Measurements from ENCODE around the gene RAB5A. TPM values are rescaled to one million over a fixed set of nuclear protein-coding genes. Genes with fewer than 3 reads are reported as not detected.
"Not testable (repeated sequence)": the region's sequence is repeated elsewhere in the genome, so short reads cannot be mapped to it uniquely, and the experiment has no call there.

RAB5A gene
- total RNA-seq, 3 donors from 2014 or later = 72.8 to 97.2 (median 82.9) TPM

DNA sequence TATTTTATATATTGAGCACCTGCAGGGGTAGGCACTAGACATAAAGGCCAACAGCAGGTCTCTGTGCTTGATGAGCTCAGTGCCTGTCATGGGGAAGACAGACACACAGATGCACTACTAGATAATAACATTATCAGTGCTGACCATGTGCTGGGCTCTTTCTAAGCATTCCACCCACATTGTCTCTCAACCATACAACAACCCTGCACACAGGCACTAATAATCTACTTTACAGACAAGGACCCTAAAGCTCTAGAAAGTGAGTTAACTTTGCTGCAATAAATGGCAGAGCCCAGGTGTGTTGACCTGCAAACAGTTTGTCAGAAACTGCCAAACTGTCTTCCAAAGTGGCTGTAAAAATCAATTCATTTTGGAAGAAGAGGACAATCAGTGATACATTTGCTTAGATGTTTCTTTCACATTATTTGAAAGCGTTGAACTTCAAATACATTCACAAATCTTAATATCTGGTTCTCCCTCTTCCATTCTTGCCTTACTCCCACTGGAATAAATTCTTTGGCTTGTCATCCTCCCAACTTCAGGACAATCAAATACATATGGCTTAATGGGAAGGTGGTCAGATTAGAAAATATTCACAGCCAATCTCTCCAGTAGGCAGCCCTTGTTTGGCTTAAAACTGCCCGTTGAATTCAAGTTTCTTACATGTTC, 76.2 kb downstream of the RAB5A start:
- no peaks in the 10 kb centered on the region for H3K27me3 ChIP-seq
- peaks cover 0 to 9% of the 10 kb centered on the region in 2 donors for H3K4me1 ChIP-seq
- DNase-seq (ENCODE audit: low spot score in 2 of 2) = no peak
- H3K4me3 ChIP-seq = no peak overlapping the region
- H3K27ac ChIP-seq = peak overlapping the region; percentile 73 to 81
- TF ChIP-seq POLR2AphosphoS5 (IDR thresholded peaks at IDR 0.05) = no peak
- no peak for TF ChIP-seq POLR2A (IDR thresholded peaks at IDR 0.05)
- TF ChIP-seq, protein P1, sequence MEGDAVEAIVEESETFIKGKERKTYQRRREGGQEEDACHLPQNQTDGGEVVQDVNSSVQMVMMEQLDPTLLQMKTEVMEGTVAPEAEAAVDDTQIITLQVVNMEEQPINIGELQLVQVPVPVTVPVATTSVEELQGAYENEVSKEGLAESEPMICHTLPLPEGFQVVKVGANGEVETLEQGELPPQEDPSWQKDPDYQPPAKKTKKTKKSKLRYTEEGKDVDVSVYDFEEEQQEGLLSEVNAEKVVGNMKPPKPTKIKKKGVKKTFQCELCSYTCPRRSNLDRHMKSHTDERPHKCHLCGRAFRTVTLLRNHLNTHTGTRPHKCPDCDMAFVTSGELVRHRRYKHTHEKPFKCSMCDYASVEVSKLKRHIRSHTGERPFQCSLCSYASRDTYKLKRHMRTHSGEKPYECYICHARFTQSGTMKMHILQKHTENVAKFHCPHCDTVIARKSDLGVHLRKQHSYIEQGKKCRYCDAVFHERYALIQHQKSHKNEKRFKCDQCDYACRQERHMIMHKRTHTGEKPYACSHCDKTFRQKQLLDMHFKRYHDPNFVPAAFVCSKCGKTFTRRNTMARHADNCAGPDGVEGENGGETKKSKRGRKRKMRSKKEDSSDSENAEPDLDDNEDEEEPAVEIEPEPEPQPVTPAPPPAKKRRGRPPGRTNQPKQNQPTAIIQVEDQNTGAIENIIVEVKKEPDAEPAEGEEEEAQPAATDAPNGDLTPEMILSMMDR (IDR thresholded peaks at IDR 0.05) = no peak
- intact Hi-C loops (cut with DNase I; ENCODE audit: low total_unique reads) = loop anchor here (1.0 kb wide), 1 partner anchor 23 kb away; no protein-coding TSS in a partner anchor
- no peaks in the 10 kb centered on the region for H3K36me3 ChIP-seq
- no peaks in the 10 kb centered on the region for H3K9me3 ChIP-seq

DNA sequence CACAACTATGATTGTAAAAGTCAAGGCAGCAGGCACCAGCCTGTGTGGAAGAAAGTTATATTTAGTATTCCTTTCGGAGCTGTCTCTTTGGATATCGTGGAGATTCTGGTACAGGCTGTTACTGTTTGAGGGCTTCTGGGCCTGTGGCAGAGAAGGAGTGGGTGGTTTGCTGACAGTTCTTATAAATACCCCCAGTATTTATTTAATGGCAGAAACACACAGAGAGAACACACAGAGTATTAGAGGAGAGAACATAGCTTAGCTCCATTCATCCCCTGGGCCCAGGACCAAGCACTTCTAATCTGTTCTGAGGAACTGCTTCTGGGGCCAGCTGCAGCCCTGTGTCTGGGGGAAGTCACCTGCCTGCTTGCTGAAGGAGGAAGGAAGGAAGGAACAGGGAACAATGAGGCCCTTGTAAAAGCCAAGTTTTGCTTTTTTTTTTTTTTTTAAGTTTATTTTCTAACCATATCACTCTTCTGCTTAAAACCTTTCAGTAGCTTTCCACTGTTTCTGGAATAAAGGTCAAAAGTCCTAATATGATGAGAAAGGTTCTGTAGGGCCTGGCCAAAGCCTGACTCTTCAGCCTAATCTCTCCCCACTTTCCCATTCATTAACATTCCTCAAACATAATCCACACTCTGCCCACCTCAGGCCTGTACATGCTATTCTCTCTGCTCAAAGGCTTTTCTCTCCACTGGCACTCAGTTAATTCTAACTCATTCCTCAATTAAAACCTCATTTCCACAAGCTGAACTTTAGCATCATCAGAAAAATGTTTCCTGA, 76.9 kb downstream of the RAB5A start:
- TF ChIP-seq POLR2A (IDR thresholded peaks at IDR 0.05) (no peak), POLR2AphosphoS5 (IDR thresholded peaks at IDR 0.05) (peak in 1 of 3 donors; percentile 32)
- Histone ChIP-seq H3K4me1 (peaks cover 0 to 9% of the 10 kb centered on the region in 2 donors), H3K36me3 (no peaks in the 10 kb centered on the region), H3K27me3 (no peaks in the 10 kb centered on the region), H3K27ac (peak overlapping the region; percentile 73 to 81), H3K9me3 (no peaks in the 10 kb centered on the region), H3K4me3 (no peak overlapping the region)
- peak in 1 of 2 donors; percentile 43 for DNase-seq (ENCODE audit: low spot score in 2 of 2)
- intact Hi-C loops (cut with DNase I; ENCODE audit: low total_unique reads) = loop anchor here (1.0 kb wide), 1 partner anchor 22 kb away; no protein-coding TSS in a partner anchor

DNA sequence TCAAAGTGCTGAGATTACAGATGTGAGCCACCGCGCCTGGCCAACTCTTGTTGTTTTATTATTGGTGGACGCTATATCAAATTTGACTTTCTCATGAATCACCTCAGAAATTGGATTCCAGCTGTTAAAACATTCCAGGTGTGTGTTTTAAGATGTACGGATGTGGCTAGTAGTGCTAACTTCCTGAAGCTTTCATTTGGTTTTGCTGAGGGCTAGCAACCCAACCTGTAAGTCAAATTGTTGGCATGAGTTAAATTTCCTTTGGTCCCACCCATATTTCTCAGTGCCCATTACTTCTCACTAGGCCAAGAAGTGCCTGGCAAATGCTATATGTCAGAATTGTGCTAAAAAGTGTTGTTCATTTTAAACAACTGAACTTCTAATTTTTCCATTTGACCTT, 80.2 kb downstream of the RAB5A start:
- H3K4me1 ChIP-seq = peaks cover 0 to 9% of the 10 kb centered on the region in 2 donors
- H3K4me3 ChIP-seq = no peak overlapping the region
- no peaks in the 10 kb centered on the region for H3K27me3 ChIP-seq
- intact Hi-C loops (cut with DNase I; ENCODE audit: low total_unique reads) = no loop called here
- no peak for TF ChIP-seq POLR2A (IDR thresholded peaks at IDR 0.05)
- TF ChIP-seq, protein P1 (IDR thresholded peaks at IDR 0.05) = no peak
- no peak for DNase-seq (ENCODE audit: low spot score in 2 of 2)
- no peaks in the 10 kb centered on the region for H3K9me3 ChIP-seq
- H3K27ac ChIP-seq = no peak overlapping the region
- H3K36me3 ChIP-seq = no peaks in the 10 kb centered on the region

DNA sequence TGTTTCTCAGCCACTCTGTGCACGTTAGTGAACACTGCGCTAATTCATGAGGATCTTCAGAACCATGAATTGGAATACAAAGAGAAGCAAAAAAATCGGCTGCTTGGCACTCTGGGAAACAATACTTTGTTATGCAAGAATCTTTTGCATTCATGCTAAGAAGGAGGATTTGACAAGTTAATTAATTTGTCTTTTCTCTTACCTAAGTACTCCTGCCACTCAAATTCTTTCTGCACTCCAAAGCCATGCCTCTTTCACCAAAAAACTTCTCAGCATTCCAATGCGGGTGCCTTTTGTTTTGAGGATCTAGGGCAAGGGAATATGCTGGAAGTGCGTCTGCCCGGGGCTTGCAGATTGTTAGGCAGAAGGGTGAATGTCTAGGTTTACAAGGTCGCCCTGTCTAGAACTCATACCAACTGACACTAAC, 82.0 kb downstream of the RAB5A start:
- Histone ChIP-seq H3K4me3 (no peak overlapping the region), H3K27ac (no peak overlapping the region), H3K9me3 (no peaks in the 10 kb centered on the region), H3K36me3 (no peaks in the 10 kb centered on the region), H3K4me1 (no peaks in the 10 kb centered on the region), H3K27me3 (no peaks in the 10 kb centered on the region)
- TF ChIP-seq POLR2AphosphoS5 (IDR thresholded peaks at IDR 0.05) (no peak), POLR2A (IDR thresholded peaks at IDR 0.05) (no peak)
- TF ChIP-seq, protein P1 (IDR thresholded peaks at IDR 0.05) = no peak
- intact Hi-C loops (cut with DNase I; ENCODE audit: low total_unique reads) = no loop called here
- no peak for DNase-seq (ENCODE audit: low spot score in 2 of 2)

DNA sequence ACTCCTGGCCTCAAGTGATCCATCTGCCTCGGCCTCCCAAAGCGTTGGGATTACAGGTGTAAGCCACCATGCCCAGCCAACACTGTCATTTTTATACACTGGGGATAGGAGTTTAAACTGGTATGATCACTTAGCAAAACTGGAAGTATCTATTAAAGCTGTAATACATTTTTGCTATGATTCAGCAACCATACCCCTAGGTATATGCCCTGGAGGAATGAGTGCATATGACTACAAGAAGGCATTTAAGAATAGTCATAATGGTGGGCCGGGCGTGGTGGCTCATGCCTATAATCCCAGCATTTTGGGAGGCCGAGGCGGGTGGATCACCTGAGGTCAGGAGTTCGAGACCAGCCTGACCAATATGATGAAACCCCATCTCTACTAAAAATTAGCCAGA, 85.0 kb downstream of the RAB5A start:
- intact Hi-C loops (cut with DNase I; ENCODE audit: low total_unique reads); H3K4me3 ChIP-seq; H3K27me3 ChIP-seq; DNase-seq (ENCODE audit: low spot score in 2 of 2); H3K4me1 ChIP-seq; H3K27ac ChIP-seq; H3K36me3 ChIP-seq; H3K9me3 ChIP-seq: not testable (repeated sequence)

Other genes with a start within 250 kb of the RAB5A start
- gene EFHB, start 12.9 kb upstream of the RAB5A start, total RNA-seq = 1 to 10 TPM in 2 of 3 donors, not detected in 1; 1.3 to 2.6 TPM
- gene PP2D1, start 65.2 kb downstream of the RAB5A start, total RNA-seq = not detected
- 10 to 100 TPM; 22.6 to 34.7 (median 34.0) TPM for gene KAT2B, start 93.3 kb downstream of the RAB5A start, total RNA-seq
- 1 to 10 TPM in 1 of 3 donors, under 1 TPM in 1, not detected in 1; 0.80 to 1.5 TPM for gene SGO1, start 239.1 kb downstream of the RAB5A start, total RNA-seq